WTC11 (cell line): ENCODE data around the gene EVL. TPM values are rescaled to one million over a fixed set of nuclear protein-coding genes. Genes with fewer than 3 reads are reported as not detected.

Source experiments
- ATAC-seq: fragments of 200-7000 bp; cut with Tn5 transposase; 2 replicates; pipeline ENCODE4 v1.10.0; 2021; ENCODE audit warnings: mild to moderate bottlenecking, moderate library complexity
- CTCF ChIA-PET: fragments of 300-600 bp; sonication (Branson Sonifier 250); formaldehyde crosslinking; loops from one replicate; lab custom pipeline; 2021; ENCODE audit warnings: antibody characterized with exemption; lab: Charles Lee
- POLR2A ChIA-PET: fragments of 350-600 bp; sonication (Branson Sonifier 250); formaldehyde crosslinking; loops from one replicate; lab custom pipeline; 2021; ENCODE audit warnings: antibody characterized with exemption; lab: Charles Lee
- DNase-seq: peaks from one replicate; pipeline ENCODE4 v3.0.0; 2021; ENCODE audit warnings: low spot score
- H3K27ac Mint-ChIP-seq: 2 replicates; pipeline ENCODE4 v1.8.0; 2021; ENCODE audit warnings: mixed read lengths
- H3K27me3 Mint-ChIP-seq: 2 replicates; pipeline ENCODE4 v1.8.0; 2021; ENCODE audit warnings: low read depth, mild to moderate bottlenecking, moderate library complexity, mixed read lengths
- H3K36me3 Mint-ChIP-seq: 2 replicates; pipeline ENCODE4 v1.8.0; 2021; ENCODE audit warnings: mixed read lengths
- H3K4me1 Mint-ChIP-seq: 2 replicates; pipeline ENCODE4 v1.8.0; 2022; ENCODE audit warnings: mixed read lengths
- H3K4me3 Mint-ChIP-seq: 2 replicates; pipeline ENCODE4 v1.8.0; 2021; ENCODE audit warnings: mild to moderate bottlenecking, moderate library complexity, mixed read lengths
- H3K9me3 Mint-ChIP-seq: 2 replicates; pipeline ENCODE4 v1.8.0; 2021; ENCODE audit warnings: mixed read lengths
- AFF4 ChIP-seq: sonication (generic); formaldehyde crosslinking; IDR thresholded peaks from 2 replicates; pipeline ENCODE4 v1.8.1; 2023; ENCODE audit warnings: mild to moderate bottlenecking, missing genetic modification reagents, borderline replicate concordance
- AR ChIP-seq: fragments of 250-450 bp; sonication (Bioruptor Pico); IDR thresholded peaks from 2 replicates; pipeline ENCODE4 v1.9.0; 2021; ENCODE audit warnings: mild to moderate bottlenecking
- ARID4B ChIP-seq: sonication (generic); formaldehyde crosslinking; IDR thresholded peaks from 2 replicates; pipeline ENCODE4 v1.8.0; 2023; ENCODE audit warnings: missing genetic modification reagents, mild to moderate bottlenecking, borderline replicate concordance
- ATF3 ChIP-seq: sonication (generic); formaldehyde crosslinking; conservative IDR thresholded peaks from 2 replicates; pipeline ENCODE4 v1.8.1; 2022; ENCODE audit warnings: mild to moderate bottlenecking, missing genetic modification reagents
- CBFB ChIP-seq: sonication (generic); formaldehyde crosslinking; IDR thresholded peaks from 2 replicates; pipeline ENCODE4 v1.8.1; 2022; ENCODE audit warnings: mild to moderate bottlenecking, low read depth, missing genetic modification reagents
- CREM ChIP-seq: sonication (generic); formaldehyde crosslinking; IDR thresholded peaks from 2 replicates; pipeline ENCODE4 v1.8.1; 2022; ENCODE audit warnings: mild to moderate bottlenecking, missing genetic modification reagents, moderate library complexity
- FOXP1 ChIP-seq: sonication (generic); formaldehyde crosslinking; IDR thresholded peaks from 2 replicates; pipeline ENCODE4 v1.8.0; 2022; ENCODE audit warnings: missing genetic modification reagents, mild to moderate bottlenecking, moderate library complexity, borderline replicate concordance
- HMGA2 ChIP-seq: fragments of 250-450 bp; sonication (Bioruptor Pico); IDR thresholded peaks from 2 replicates; pipeline ENCODE4 v1.4.0; 2021; ENCODE audit warnings: mild to moderate bottlenecking, moderate library complexity
- OVOL2 ChIP-seq: fragments of 250-450 bp; sonication (Bioruptor Pico); IDR thresholded peaks from 2 replicates; pipeline ENCODE4 v1.9.0; 2021; ENCODE audit warnings: mild to moderate bottlenecking, borderline replicate concordance
- RORB ChIP-seq: fragments of 250-450 bp; sonication (Bioruptor Pico); IDR thresholded peaks from 2 replicates; pipeline ENCODE4 v1.9.0; 2021; ENCODE audit warnings: mild to moderate bottlenecking
- SOX15 ChIP-seq: fragments of 250-450 bp; sonication (Bioruptor Pico); IDR thresholded peaks from 2 replicates; pipeline ENCODE4 v1.9.0; 2021; ENCODE audit warnings: mild to moderate bottlenecking
- TP53 ChIP-seq: sonication (generic); formaldehyde crosslinking; IDR thresholded peaks from 2 replicates; pipeline ENCODE4 v1.8.1; 2023; ENCODE audit warnings: mild to moderate bottlenecking, missing genetic modification reagents
- USF1 ChIP-seq: sonication (generic); formaldehyde crosslinking; IDR thresholded peaks from 2 replicates; pipeline ENCODE4 v1.8.0; 2022; ENCODE audit warnings: mild to moderate bottlenecking, missing genetic modification reagents
- USF2 ChIP-seq: sonication (generic); formaldehyde crosslinking; IDR thresholded peaks from 2 replicates; pipeline ENCODE4 v1.8.1; 2023; ENCODE audit warnings: mild to moderate bottlenecking, missing genetic modification reagents, moderate library complexity
- ZBTB43 ChIP-seq: sonication (generic); formaldehyde crosslinking; IDR thresholded peaks from 2 replicates; pipeline ENCODE4 v1.8.1; 2023; ENCODE audit warnings: mild to moderate bottlenecking, missing genetic modification reagents
- ZMAT4 ChIP-seq: fragments of 250-450 bp; sonication (Bioruptor Pico); IDR thresholded peaks from 2 replicates; pipeline ENCODE4 v1.9.0; 2021; ENCODE audit warnings: mild to moderate bottlenecking
- ZNF232 ChIP-seq: sonication (generic); formaldehyde crosslinking; IDR thresholded peaks from 2 replicates; pipeline ENCODE4 v1.8.0; 2022; ENCODE audit warnings: mild to moderate bottlenecking, missing genetic modification reagents
- ZNF263 ChIP-seq: sonication (generic); formaldehyde crosslinking; IDR thresholded peaks from 2 replicates; pipeline ENCODE4 v1.8.1; 2022; ENCODE audit warnings: low read depth, mild to moderate bottlenecking, moderate library complexity, missing genetic modification reagents
- ZNF416 ChIP-seq: fragments of 250-450 bp; sonication (Bioruptor Pico); IDR thresholded peaks from 2 replicates; pipeline ENCODE4 v1.9.0; 2021; ENCODE audit warnings: mild to moderate bottlenecking, inconsistent platforms
- total RNA-seq: library from RNA; stranded (reverse); gene quantifications from 3 replicates; pipeline ENCODE4 v1.2.3, GENCODE V29; 2021

The EVL gene
- total RNA-seq, 1 experiment from 2014 or later, result 60.8 TPM

GRCh38 chr14:100155756-100156616, 90.8 kb downstream of the EVL start:
- H3K4me3 Mint-ChIP-seq, result no peak overlapping the region
- POLR2A ChIA-PET, result interaction anchor here (0.7 to 1.1 kb wide), 2 partner anchors 9 to 66 kb away, joined by 3 read pairs; no protein-coding TSS in a partner anchor
- no peak for ATAC-seq

More at GRCh38 chr14:100155756-100156616, 90.8 kb downstream of the EVL start:
- Mint-ChIP-seq H3K9me3 (peaks cover 4% of the 10 kb centered on the region), H3K36me3 (peaks cover 3% of the 10 kb centered on the region; the same call in 1 of the 2 replicates), H3K4me1 (peaks cover 10% of the 10 kb centered on the region; the same call in 1 of the 2 replicates), H3K27ac (no peak overlapping the region), H3K27me3 (peaks cover 59% of the 10 kb centered on the region)
- DNase-seq, result no peak
- CTCF ChIA-PET, result interaction anchor here (0.6 to 5.9 kb wide), 40 partner anchors 10 to 472 kb away, joined by 3 to 136 read pairs (median 6); partner anchors contain the start of gene CYP46A1
- no peak for TF ChIP-seq TP53 (CRISPR knock-in tag)
- no peak for TF ChIP-seq ZNF416 (CRISPR knock-in tag)
- TF ChIP-seq HMGA2 (CRISPR knock-in tag), result no peak
- TF ChIP-seq AFF4, result no peak
- TF ChIP-seq SOX15 (CRISPR knock-in tag), result no peak
- TF ChIP-seq ZNF232 (CRISPR knock-in tag), result no peak
- no peak for TF ChIP-seq CREM (CRISPR knock-in tag)
- TF ChIP-seq ARID4B (CRISPR knock-in tag), result no peak
- no peak for TF ChIP-seq FOXP1 (CRISPR knock-in tag)
- TF ChIP-seq ATF3 (CRISPR knock-in tag), result no peak
- TF ChIP-seq AR (CRISPR knock-in tag), result no peak
- no peak for TF ChIP-seq CBFB (CRISPR knock-in tag)
- no peak for TF ChIP-seq ZNF263 (CRISPR knock-in tag)
- TF ChIP-seq ZMAT4 (CRISPR knock-in tag), result no peak
- TF ChIP-seq USF1 (CRISPR knock-in tag), result no peak
- TF ChIP-seq ZBTB43 (CRISPR knock-in tag), result no peak
- TF ChIP-seq USF2, result no peak
- no peak for TF ChIP-seq OVOL2 (CRISPR knock-in tag)
- TF ChIP-seq RORB (CRISPR knock-in tag), result no peak
